Raji (cell line): ENCODE data around the gene SLITRK6.

Experiments used
- POLR2A ChIP-seq: IDR thresholded peaks from 2 replicates; pipeline ENCODE4 v1.6.1; 2011; ENCODE audit warnings: low read depth, low read length, control low read depth; ENCODE audit not compliant: insufficient read depth

Gene SLITRK6

GRCh38 chr13:85799097-85799582 lies at the start of gene SLITRK6:
Gene SLITRK6 (minus strand): TSS chr13:85799419. CDS start chr13:85796508, 2,911 bp downstream.
- no peak for TF ChIP-seq POLR2A

GRCh38 chr13:85847012-85847411 lies 47.8 kb upstream of the SLITRK6 start:
- no peak for TF ChIP-seq POLR2A

- TF ChIP-seq POLR2A: no peak
Measured at GRCh38 chr13:85841427-85841826, 42.2 kb upstream of the SLITRK6 start.

GRCh38 chr13:85833921-85834320 lies 34.7 kb upstream of the SLITRK6 start:
- TF ChIP-seq POLR2A: no peak

GRCh38 chr13:85828094-85828684 lies 29.0 kb upstream of the SLITRK6 start:
- no peak for TF ChIP-seq POLR2A

- no peak for TF ChIP-seq POLR2A
Measured at GRCh38 chr13:85825454-85825853, 26.2 kb upstream of the SLITRK6 start.

- no peak for TF ChIP-seq POLR2A
Measured at GRCh38 chr13:85823832-85824231, 24.6 kb upstream of the SLITRK6 start.

GRCh38 chr13:85819513-85819912 lies 20.3 kb upstream of the SLITRK6 start:
- TF ChIP-seq POLR2A: no peak

- no peak for TF ChIP-seq POLR2A
Measured at GRCh38 chr13:85816413-85816812, 17.2 kb upstream of the SLITRK6 start.

- TF ChIP-seq POLR2A: no peak
Measured at GRCh38 chr13:85812282-85812681, 13.1 kb upstream of the SLITRK6 start.

- TF ChIP-seq POLR2A: no peak
Measured at GRCh38 chr13:85808811-85809210, 9.6 kb upstream of the SLITRK6 start.

GRCh38 chr13:85806553-85807175 lies 7.4 kb upstream of the SLITRK6 start:
- no peak for TF ChIP-seq POLR2A

- TF ChIP-seq POLR2A: no peak
Measured at GRCh38 chr13:85798556-85798955, 663 bp downstream of the SLITRK6 start.

- no peak for TF ChIP-seq POLR2A
Measured at GRCh38 chr13:85797311-85797710, 1.9 kb downstream of the SLITRK6 start.

GRCh38 chr13:85785205-85785604 lies 14.0 kb downstream of the SLITRK6 start:
- TF ChIP-seq POLR2A: no peak

- no peak for TF ChIP-seq POLR2A
Measured at GRCh38 chr13:85772367-85772766, 26.9 kb downstream of the SLITRK6 start.

GRCh38 chr13:85771856-85772255 lies 27.4 kb downstream of the SLITRK6 start:
- no peak for TF ChIP-seq POLR2A

GRCh38 chr13:85768946-85769345 lies 30.3 kb downstream of the SLITRK6 start:
- TF ChIP-seq POLR2A: no peak

- TF ChIP-seq POLR2A: no peak
Measured at GRCh38 chr13:85755123-85755522, 44.1 kb downstream of the SLITRK6 start.
